Endothelial cell of umbilical vein (primary cell): ENCODE data around the gene FOXP1. TPM values are rescaled to one million over a fixed set of nuclear protein-coding genes. Genes with fewer than 3 reads are reported as not detected.

Source experiments
- BruUV-seq: library from RNA; stranded (reverse); fragments of 400-500 nt; replicated peaks from 2 replicates; lab custom pipeline; 2021; lab: Mats Ljungman, UMichigan
- CTCF ChIA-PET: fragments of 300-600, 350-600 bp; sonication (Branson Sonifier 250); formaldehyde crosslinking; loops from one replicate; lab custom pipeline; 2021; ENCODE audit warnings: antibody characterized with exemption, inconsistent platforms; lab: Charles Lee
- POLR2A ChIA-PET: fragments of 300-600, 350-600 bp; sonication (Branson Sonifier 250); formaldehyde crosslinking; loops from one replicate; lab custom pipeline; 2021; ENCODE audit warnings: antibody characterized with exemption, inconsistent platforms; lab: Charles Lee
- DNase-seq: peaks from one replicate; pipeline ENCODE4 v3.0.0-alpha.2; 2011; ENCODE audit warnings: low read depth, low spot score
- FAIRE-seq: peaks from 2 replicates; lab custom pipeline; 2011; peaks lifted over from hg19 to GRCh38; lab: Jason Lieb, UNC
- H2AFZ ChIP-seq: 2 replicates; pipeline ENCODE4 v1.6.0; 2012; ENCODE audit warnings: low read depth, low read length, control low read depth, inconsistent platforms
- H3K27ac ChIP-seq: 2 replicates; pipeline ENCODE4 v1.5.1; 2011; ENCODE audit warnings: low read depth, mild to moderate bottlenecking, control low read depth, low read length, moderate library complexity; ENCODE audit not compliant: insufficient read depth
- H3K27me3 ChIP-seq, 2 experiments: 2 replicates each; pipeline versions ENCODE4 v1.6.0 to v1.6.1; 2011; ENCODE audit warnings: low read length in 2 of 2, mixed read lengths in 1 of 2; ENCODE audit not compliant: control insufficient read depth in 2 of 2, insufficient read depth in 2 of 2
- H3K36me3 ChIP-seq, 2 experiments: 2 replicates in 1 of 2; 3 replicates in 1 of 2; pipeline ENCODE4 v1.5.1; 2011; ENCODE audit warnings: low read length in 2 of 2, mild to moderate bottlenecking in 1 of 2, moderate library complexity in 1 of 2; ENCODE audit not compliant: control insufficient read depth in 2 of 2, insufficient read depth in 2 of 2; ENCODE audit errors: extremely low read depth in 1 of 2
- H3K4me1 ChIP-seq: 3 replicates; pipeline ENCODE4 v1.5.1; 2011; ENCODE audit warnings: mild to moderate bottlenecking, low read length; ENCODE audit not compliant: control insufficient read depth, insufficient read depth; ENCODE audit errors: extremely low read depth
- H3K4me2 ChIP-seq: 2 replicates; pipeline ENCODE4 v1.6.1; 2011; ENCODE audit warnings: low read length, control low read depth, mixed read lengths; ENCODE audit not compliant: insufficient read depth
- H3K4me3 ChIP-seq, 3 experiments: fragments of 200-600 bp in 1 of 3; sonication (generic), shearing (Covaris generic) in 1 of 3; replicated peaks in 1 of 3; 2 replicates each; pipeline ENCODE4 v1.5.1; 2011 to 2016; ENCODE audit warnings: control low read depth in 3 of 3, low read length in 3 of 3, mild to moderate bottlenecking in 2 of 3, inconsistent platforms in 1 of 3, low read depth in 1 of 3, moderate library complexity in 1 of 3; ENCODE audit not compliant: insufficient read depth in 1 of 3
- H3K79me2 ChIP-seq: 2 replicates; pipeline ENCODE4 v1.6.0; 2012; ENCODE audit warnings: low read length, inconsistent platforms; ENCODE audit not compliant: control insufficient read depth, insufficient read depth
- H3K9ac ChIP-seq: replicated peaks from 2 replicates; pipeline ENCODE3; 2011; ENCODE audit warnings: low read length, control low read depth; ENCODE audit not compliant: insufficient read depth; ENCODE audit errors: extremely low read depth
- H3K9me1 ChIP-seq: replicated peaks from 3 replicates; pipeline ENCODE4 v1.6.0; 2011; ENCODE audit warnings: mild to moderate bottlenecking, low read length; ENCODE audit not compliant: control insufficient read depth, insufficient read depth; ENCODE audit errors: extremely low read depth
- H3K9me3 ChIP-seq: replicated peaks from 2 replicates; pipeline ENCODE4 v1.5.1; 2012; ENCODE audit warnings: low read length, inconsistent platforms; ENCODE audit not compliant: control insufficient read depth, insufficient read depth
- H4K20me1 ChIP-seq: replicated peaks from 2 replicates; pipeline ENCODE3; 2011; ENCODE audit warnings: mild to moderate bottlenecking, low read length; ENCODE audit not compliant: control insufficient read depth, insufficient read depth; ENCODE audit errors: extremely low read depth
- EZH2 ChIP-seq: IDR thresholded peaks from 2 replicates; pipeline ENCODE4 v1.6.1; 2012; ENCODE audit warnings: borderline replicate concordance, low read depth, mild to moderate bottlenecking, moderate library complexity, low read length, inconsistent platforms; ENCODE audit not compliant: severe bottlenecking
- FOS ChIP-seq: IDR thresholded peaks from 2 replicates; pipeline ENCODE4 v1.6.1; 2011; ENCODE audit warnings: mild to moderate bottlenecking, low read length, moderate library complexity, borderline replicate concordance; ENCODE audit not compliant: insufficient read depth
- GATA2 ChIP-seq: IDR thresholded peaks from 2 replicates; pipeline ENCODE4 v1.7.0; 2011; ENCODE audit warnings: low read depth, mild to moderate bottlenecking, moderate library complexity, mixed read lengths, low read length; ENCODE audit not compliant: insufficient read length, insufficient read depth
- JUN ChIP-seq: IDR thresholded peaks from 2 replicates; pipeline ENCODE4 v1.6.1; 2011; ENCODE audit warnings: borderline replicate concordance, low read depth; ENCODE audit not compliant: insufficient read length, insufficient read depth
- MYC ChIP-seq: IDR thresholded peaks from one replicate; pipeline ENCODE4 v1.6.1; 2011; ENCODE audit warnings: mild to moderate bottlenecking, low read depth, low read length
- POLR2A ChIP-seq: IDR thresholded peaks from 2 replicates; pipeline ENCODE4 v1.6.1; 2012; ENCODE audit warnings: low read depth, mild to moderate bottlenecking, control low read depth, low read length
- POLR2AphosphoS5 ChIP-seq: IDR thresholded peaks from 2 replicates; pipeline ENCODE4 v1.6.1; 2012; ENCODE audit warnings: low read depth, mild to moderate bottlenecking, control low read depth, low read length, moderate library complexity; ENCODE audit not compliant: insufficient read depth
- dilution Hi-C: fragments of 300-500 bp; cut with MboI; formaldehyde crosslinking; loops from one replicate; pipeline ENCODE4 v1.15.0; 2019; ENCODE audit warnings: low sequenced_read_pairs; ENCODE audit not compliant: extremely low pct_ligation_motif_present
- intact Hi-C: fragments of 100-400 bp; cut with micrococcal nuclease; formaldehyde crosslinking; loops from one replicate; pipeline ENCODE4 v1.10.0; 2022
- polyA plus RNA-seq, 4 experiments: library from polyadenylated mRNA; depleted of rRNA in 3 of 4; stranded (reverse) in 3 of 4; unstranded in 1 of 4; fragments of >200 nt; gene quantifications; 2 replicates each; pipeline versions ENCODE4 v1.2.1 to v1.2.3, GENCODE V29; 2011 to 2012; ENCODE audit warnings: missing spikeins in 1 of 4
- total RNA-seq: library from RNA; stranded (reverse); gene quantifications from 2 replicates; pipeline ENCODE4 v1.2.3, GENCODE V29; 2021
- TF ChIP-seq, protein P1 (sequence below): IDR thresholded peaks from 2 replicates; pipeline ENCODE4 v1.6.1; 2011; ENCODE audit not compliant: insufficient read depth, insufficient read length
- TF ChIP-seq, protein P2 (sequence below), 2 donors: IDR thresholded peaks; 1 replicate in 1 of 2; 2 replicates in 1 of 2; pipeline ENCODE4 v1.5.1; 2011; ENCODE audit warnings: low read length in 2 of 2, mild to moderate bottlenecking in 2 of 2, moderate library complexity in 2 of 2, control low read depth in 1 of 2, inconsistent platforms in 1 of 2, low read depth in 1 of 2; ENCODE audit not compliant: insufficient read depth in 1 of 2; ENCODE audit errors: extremely low read depth in 1 of 2

FOXP1 gene
- total and polyA plus RNA-seq, 2 donors (not counting 3 experiments of a cell fraction or from before 2014, with no cell fraction given), result 41.0 to 107 TPM

DNA sequence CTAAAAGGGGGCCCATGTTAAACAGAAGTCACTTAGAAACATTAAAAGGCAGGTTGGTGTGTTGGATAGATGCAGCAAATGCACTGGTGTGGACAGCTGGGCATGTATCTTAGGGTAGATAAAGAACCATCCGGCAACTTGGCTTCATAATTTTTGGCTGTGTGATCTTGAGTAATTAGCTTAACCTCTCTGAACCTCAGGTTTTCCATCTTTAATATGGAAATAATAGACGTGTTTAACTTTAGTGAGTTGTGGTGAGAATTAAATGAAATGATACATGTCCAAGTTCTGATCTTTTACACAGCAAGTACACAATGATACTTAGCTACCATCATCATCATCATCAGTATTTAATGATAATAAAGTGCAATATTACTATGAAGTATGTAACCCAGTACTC, 330.4 kb downstream of the FOXP1 start:
- H3K36me3 ChIP-seq, result no peaks in the 10 kb centered on the region
- CTCF ChIA-PET, result interaction anchor here (0.7 kb wide), 1 partner anchor 144 kb away, joined by 3 read pairs; no protein-coding TSS in a partner anchor
- H3K79me2 ChIP-seq, result no peaks in the 10 kb centered on the region
- no peaks in the 10 kb centered on the region for H3K27me3 ChIP-seq
- TF ChIP-seq, protein P1, sequence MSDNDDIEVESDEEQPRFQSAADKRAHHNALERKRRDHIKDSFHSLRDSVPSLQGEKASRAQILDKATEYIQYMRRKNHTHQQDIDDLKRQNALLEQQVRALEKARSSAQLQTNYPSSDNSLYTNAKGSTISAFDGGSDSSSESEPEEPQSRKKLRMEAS, result no peak
- TF ChIP-seq, protein P2, sequence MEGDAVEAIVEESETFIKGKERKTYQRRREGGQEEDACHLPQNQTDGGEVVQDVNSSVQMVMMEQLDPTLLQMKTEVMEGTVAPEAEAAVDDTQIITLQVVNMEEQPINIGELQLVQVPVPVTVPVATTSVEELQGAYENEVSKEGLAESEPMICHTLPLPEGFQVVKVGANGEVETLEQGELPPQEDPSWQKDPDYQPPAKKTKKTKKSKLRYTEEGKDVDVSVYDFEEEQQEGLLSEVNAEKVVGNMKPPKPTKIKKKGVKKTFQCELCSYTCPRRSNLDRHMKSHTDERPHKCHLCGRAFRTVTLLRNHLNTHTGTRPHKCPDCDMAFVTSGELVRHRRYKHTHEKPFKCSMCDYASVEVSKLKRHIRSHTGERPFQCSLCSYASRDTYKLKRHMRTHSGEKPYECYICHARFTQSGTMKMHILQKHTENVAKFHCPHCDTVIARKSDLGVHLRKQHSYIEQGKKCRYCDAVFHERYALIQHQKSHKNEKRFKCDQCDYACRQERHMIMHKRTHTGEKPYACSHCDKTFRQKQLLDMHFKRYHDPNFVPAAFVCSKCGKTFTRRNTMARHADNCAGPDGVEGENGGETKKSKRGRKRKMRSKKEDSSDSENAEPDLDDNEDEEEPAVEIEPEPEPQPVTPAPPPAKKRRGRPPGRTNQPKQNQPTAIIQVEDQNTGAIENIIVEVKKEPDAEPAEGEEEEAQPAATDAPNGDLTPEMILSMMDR (IDR thresholded peaks at IDR 0.05; ENCODE audit: extremely low read depth in 1 of 2, insufficient read depth in 1 of 2, low read depth in 1 of 2, low read length in 2 of 2), result no peak
- TF ChIP-seq FOS, result no peak
- TF ChIP-seq JUN, result no peak
- no peak for TF ChIP-seq POLR2A
- TF ChIP-seq GATA2, result no peak
- no peak for TF ChIP-seq POLR2AphosphoS5
- no peak for TF ChIP-seq EZH2
- TF ChIP-seq MYC, result no peak
- H3K4me2 ChIP-seq, result no peak overlapping the region
- H3K9me3 ChIP-seq, result no peaks in the 10 kb centered on the region
- DNase-seq (no peak), FAIRE-seq (no peak)
- no peak overlapping the region for H2AFZ ChIP-seq
- no peaks in the 10 kb centered on the region for H3K9me1 ChIP-seq
- no peak overlapping the region for H3K4me3 ChIP-seq
- dilution Hi-C loops, result no loop called here
- BruUV-seq, result no TSS peak
- POLR2A ChIA-PET, result no interaction called here
- intact Hi-C loops, result no loop called here
- H3K9ac ChIP-seq, result no peak overlapping the region
- H3K4me1 ChIP-seq, result peaks cover 32% of the 10 kb centered on the region
- H3K27ac ChIP-seq, result no peak overlapping the region
- H4K20me1 ChIP-seq, result no peaks in the 10 kb centered on the region
